Astrocyte (in vitro differentiated cells and primary cell): ENCODE data around the gene CNTNAP2. TPM values are rescaled to one million over a fixed set of nuclear protein-coding genes. Genes with fewer than 3 reads are reported as not detected.

ENCODE experiments used
- DNase-seq: peaks from one replicate; pipeline ENCODE4 v3.0.0-alpha.2; 2010; ENCODE audit warnings: low read depth
- FAIRE-seq: peaks from 2 replicates; lab custom pipeline; 2011; peaks lifted over from hg19 to GRCh38; lab: Jason Lieb, UNC
- H2AFZ ChIP-seq: 2 replicates; pipeline ENCODE4 v1.6.0; 2012; ENCODE audit warnings: low read depth, low read length, inconsistent platforms
- H3K27ac ChIP-seq: 2 replicates; pipeline ENCODE4 v1.5.1; 2011; ENCODE audit warnings: low read depth, low read length, inconsistent platforms
- H3K27me3 ChIP-seq: 2 replicates; pipeline ENCODE4 v1.6.0; 2011; ENCODE audit warnings: low read length, inconsistent platforms; ENCODE audit not compliant: insufficient read depth
- H3K36me3 ChIP-seq: 2 replicates; pipeline ENCODE4 v1.5.1; 2011; ENCODE audit warnings: low read length, inconsistent platforms; ENCODE audit not compliant: insufficient read depth
- H3K4me1 ChIP-seq: 2 replicates; pipeline ENCODE4 v1.5.1; 2011; ENCODE audit warnings: low read length, inconsistent platforms; ENCODE audit not compliant: insufficient read depth
- H3K4me2 ChIP-seq: 2 replicates; pipeline ENCODE4 v1.6.0; 2012; ENCODE audit warnings: low read length, inconsistent platforms
- H3K4me3 ChIP-seq: 2 replicates; pipeline ENCODE4 v1.5.1; 2011; ENCODE audit warnings: low read depth, mild to moderate bottlenecking, low read length, inconsistent platforms; ENCODE audit not compliant: insufficient read depth
- H3K79me2 ChIP-seq: 2 replicates; pipeline ENCODE4 v1.6.0; 2012; ENCODE audit warnings: mild to moderate bottlenecking, low read length, inconsistent platforms; ENCODE audit not compliant: insufficient read depth
- H3K9ac ChIP-seq: 2 replicates; pipeline ENCODE4 v1.6.0; 2012; ENCODE audit warnings: mild to moderate bottlenecking, low read length, inconsistent platforms
- H3K9me3 ChIP-seq: 2 replicates; pipeline ENCODE4 v1.5.1; 2012; ENCODE audit warnings: low read depth, mild to moderate bottlenecking, low read length, inconsistent platforms; ENCODE audit not compliant: insufficient read depth
- H4K20me1 ChIP-seq: 2 replicates; pipeline ENCODE4 v1.6.0; 2012; ENCODE audit warnings: low read length, inconsistent platforms; ENCODE audit not compliant: insufficient read depth
- H3K27ac Mint-ChIP-seq: one replicate; pipeline ENCODE4 v1.8.0; 2021; ENCODE audit warnings: mild to moderate bottlenecking, mixed read lengths; ENCODE audit not compliant: unreplicated experiment
- H3K27me3 Mint-ChIP-seq: one replicate; pipeline ENCODE4 v1.8.0; 2021; ENCODE audit warnings: low read depth, mixed read lengths; ENCODE audit not compliant: unreplicated experiment
- H3K36me3 Mint-ChIP-seq: one replicate; pipeline ENCODE4 v1.8.0; 2021; ENCODE audit warnings: low read depth, mixed read lengths; ENCODE audit not compliant: unreplicated experiment
- H3K4me1 Mint-ChIP-seq: one replicate; pipeline ENCODE4 v1.8.0; 2021; ENCODE audit warnings: low read depth, mixed read lengths; ENCODE audit not compliant: unreplicated experiment
- H3K4me3 Mint-ChIP-seq: one replicate; pipeline ENCODE4 v1.8.0; 2021; ENCODE audit warnings: mild to moderate bottlenecking, moderate library complexity, mixed read lengths; ENCODE audit not compliant: unreplicated experiment
- H3K9me3 Mint-ChIP-seq: one replicate; pipeline ENCODE4 v1.8.0; 2021; ENCODE audit warnings: mild to moderate bottlenecking, mixed read lengths; ENCODE audit not compliant: unreplicated experiment
- EZH2 ChIP-seq: IDR thresholded peaks from 2 replicates; pipeline ENCODE4 v1.6.1; 2012; ENCODE audit warnings: mild to moderate bottlenecking, low read length, inconsistent platforms; ENCODE audit not compliant: insufficient read depth
- total RNA-seq: library from RNA; stranded (reverse); gene quantifications from 2 replicates; pipeline ENCODE4 v1.2.1, GENCODE V29; 2021
- TF ChIP-seq, protein P1 (sequence below): IDR thresholded peaks from 2 replicates; pipeline ENCODE4 v1.5.1; 2011; ENCODE audit warnings: low read depth, mild to moderate bottlenecking, inconsistent platforms, low read length, moderate library complexity; ENCODE audit not compliant: insufficient read depth

Gene CNTNAP2
- total RNA-seq, 1 donor from 2014 or later: 20.0 TPM

DNA sequence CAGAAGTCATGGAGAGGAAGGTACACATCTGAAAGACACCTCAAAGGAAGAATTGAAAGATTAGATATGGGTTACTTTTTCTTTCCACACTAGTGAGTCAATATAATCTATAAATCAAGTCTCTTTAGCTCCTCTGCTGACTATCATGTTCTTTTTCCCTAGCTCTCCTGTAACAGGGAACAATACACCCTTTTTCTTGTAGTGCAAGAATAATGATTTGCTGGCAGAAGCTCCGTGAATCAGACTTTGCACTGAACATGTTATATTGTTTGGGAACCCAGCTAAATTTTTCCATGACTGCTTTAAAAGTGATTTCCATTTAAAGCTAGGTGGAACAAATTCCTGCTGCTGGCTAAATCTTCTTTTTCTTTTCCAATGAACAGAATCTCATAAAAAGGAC, 1717.4 kb downstream of the CNTNAP2 start:
- H3K4me1 Mint-ChIP-seq: no peaks in the 10 kb centered on the region
- Histone ChIP-seq H2AFZ (no peak overlapping the region), H3K9me3 (no peaks in the 10 kb centered on the region), H3K4me2 (no peak overlapping the region), H3K9ac (no peak overlapping the region), H3K27ac (no peak overlapping the region), H3K36me3 (no peaks in the 10 kb centered on the region), H3K4me1 (no peaks in the 10 kb centered on the region), H4K20me1 (no peaks in the 10 kb centered on the region), H3K27me3 (no peaks in the 10 kb centered on the region), H3K4me3 (no peak overlapping the region), H3K79me2 (no peaks in the 10 kb centered on the region)
- FAIRE-seq: no peak
- no peak overlapping the region for H3K4me3 Mint-ChIP-seq
- H3K27me3 Mint-ChIP-seq: no peaks in the 10 kb centered on the region
- no peak overlapping the region for H3K27ac Mint-ChIP-seq
- H3K9me3 Mint-ChIP-seq: peaks cover 17% of the 10 kb centered on the region
- TF ChIP-seq, protein P1, sequence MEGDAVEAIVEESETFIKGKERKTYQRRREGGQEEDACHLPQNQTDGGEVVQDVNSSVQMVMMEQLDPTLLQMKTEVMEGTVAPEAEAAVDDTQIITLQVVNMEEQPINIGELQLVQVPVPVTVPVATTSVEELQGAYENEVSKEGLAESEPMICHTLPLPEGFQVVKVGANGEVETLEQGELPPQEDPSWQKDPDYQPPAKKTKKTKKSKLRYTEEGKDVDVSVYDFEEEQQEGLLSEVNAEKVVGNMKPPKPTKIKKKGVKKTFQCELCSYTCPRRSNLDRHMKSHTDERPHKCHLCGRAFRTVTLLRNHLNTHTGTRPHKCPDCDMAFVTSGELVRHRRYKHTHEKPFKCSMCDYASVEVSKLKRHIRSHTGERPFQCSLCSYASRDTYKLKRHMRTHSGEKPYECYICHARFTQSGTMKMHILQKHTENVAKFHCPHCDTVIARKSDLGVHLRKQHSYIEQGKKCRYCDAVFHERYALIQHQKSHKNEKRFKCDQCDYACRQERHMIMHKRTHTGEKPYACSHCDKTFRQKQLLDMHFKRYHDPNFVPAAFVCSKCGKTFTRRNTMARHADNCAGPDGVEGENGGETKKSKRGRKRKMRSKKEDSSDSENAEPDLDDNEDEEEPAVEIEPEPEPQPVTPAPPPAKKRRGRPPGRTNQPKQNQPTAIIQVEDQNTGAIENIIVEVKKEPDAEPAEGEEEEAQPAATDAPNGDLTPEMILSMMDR: no peak
- no peak for TF ChIP-seq EZH2
- H3K36me3 Mint-ChIP-seq: no peaks in the 10 kb centered on the region
- no peak for DNase-seq

DNA sequence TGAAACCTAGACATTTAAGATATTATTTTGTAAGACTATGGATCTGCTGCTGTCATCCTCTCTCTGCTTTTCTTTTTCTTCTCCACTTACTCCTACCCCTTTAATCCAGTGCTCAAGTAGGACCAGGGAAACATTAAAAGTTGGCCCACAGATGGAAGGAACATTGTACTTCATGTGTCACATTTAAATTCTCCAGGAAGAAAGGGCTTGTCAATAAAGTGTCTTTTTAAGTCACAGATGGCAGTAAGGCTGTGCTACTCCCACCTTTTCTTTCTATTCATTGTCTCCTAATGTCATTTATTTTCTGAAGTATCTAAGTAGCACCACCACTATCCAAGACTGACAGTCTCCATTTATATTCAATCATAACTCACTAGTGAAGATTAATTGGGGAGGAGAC, 1736.2 kb downstream of the CNTNAP2 start:
- H3K9ac ChIP-seq: no peak overlapping the region
- no peak for DNase-seq
- TF ChIP-seq EZH2: no peak
- TF ChIP-seq, protein P1: no peak
- Mint-ChIP-seq H3K27ac (no peak overlapping the region), H3K36me3 (no peaks in the 10 kb centered on the region), H3K9me3 (no peaks in the 10 kb centered on the region), H3K27me3 (no peaks in the 10 kb centered on the region), H3K4me3 (no peak overlapping the region), H3K4me1 (no peaks in the 10 kb centered on the region)
- H3K27me3 ChIP-seq: no peaks in the 10 kb centered on the region
- H3K36me3 ChIP-seq: no peaks in the 10 kb centered on the region
- no peak overlapping the region for H2AFZ ChIP-seq
- no peak for FAIRE-seq
- no peak overlapping the region for H3K4me3 ChIP-seq
- no peaks in the 10 kb centered on the region for H3K79me2 ChIP-seq
- H3K4me2 ChIP-seq: no peak overlapping the region
- peaks cover 5% of the 10 kb centered on the region for H3K9me3 ChIP-seq
- no peaks in the 10 kb centered on the region for H3K4me1 ChIP-seq
- no peak overlapping the region for H3K27ac ChIP-seq
- no peaks in the 10 kb centered on the region for H4K20me1 ChIP-seq

DNA sequence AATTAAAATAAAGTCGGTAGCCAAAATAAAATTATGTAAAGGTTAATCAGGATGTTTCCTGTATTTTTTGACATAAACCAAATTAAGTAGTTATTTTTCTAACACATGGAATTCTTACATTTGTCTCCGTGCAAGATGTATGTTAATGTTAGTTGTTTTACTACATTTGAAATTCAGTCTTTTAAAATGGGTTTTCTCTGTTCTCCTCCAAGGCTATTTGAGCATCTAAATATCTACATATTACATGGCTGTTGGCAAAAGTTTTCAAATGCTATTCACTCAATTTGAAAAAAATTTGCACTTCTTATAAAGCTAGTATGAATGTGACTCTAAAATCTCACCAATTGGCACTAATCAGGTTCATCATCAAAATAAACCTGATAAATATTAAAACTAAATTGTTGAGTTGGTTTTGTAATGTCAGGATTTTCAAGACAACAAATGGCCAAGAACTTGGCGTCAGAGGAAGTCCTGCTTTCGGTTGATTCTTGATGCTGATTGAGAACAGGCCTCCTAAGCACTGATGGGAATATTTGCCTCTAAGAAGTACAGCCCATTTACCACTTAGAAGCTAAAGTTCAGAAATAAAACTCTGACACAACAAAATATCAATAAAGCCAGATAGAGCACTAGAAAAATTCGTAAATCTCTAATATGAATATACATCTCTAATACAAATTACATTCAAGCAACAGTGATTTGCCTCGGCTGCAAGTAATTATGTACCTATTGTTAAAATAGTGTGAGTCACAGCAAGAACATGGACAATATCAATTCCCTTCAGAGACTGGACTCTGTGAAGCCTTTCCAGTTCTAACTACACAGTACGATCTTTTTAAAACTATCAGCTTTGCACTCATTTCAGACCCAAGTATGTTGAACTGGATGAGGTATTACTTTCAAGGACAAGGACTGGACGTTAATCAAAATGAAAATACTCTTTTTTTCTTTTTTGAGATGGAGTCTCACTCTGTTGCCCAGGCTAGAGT, 1740.8 kb downstream of the CNTNAP2 start:
- no peaks in the 10 kb centered on the region for H3K36me3 ChIP-seq
- no peaks in the 10 kb centered on the region for H4K20me1 ChIP-seq
- H3K4me1 ChIP-seq: no peaks in the 10 kb centered on the region
- H3K9ac ChIP-seq: no peak overlapping the region
- TF ChIP-seq, protein P1: no peak
- no peak for TF ChIP-seq EZH2
- no peak overlapping the region for H3K4me3 ChIP-seq
- DNase-seq: no peak
- Mint-ChIP-seq H3K9me3 (peaks cover 4% of the 10 kb centered on the region), H3K4me1 (peaks cover 4% of the 10 kb centered on the region), H3K36me3 (no peaks in the 10 kb centered on the region), H3K4me3 (no peak overlapping the region), H3K27ac (no peak overlapping the region), H3K27me3 (no peaks in the 10 kb centered on the region)
- H3K4me2 ChIP-seq: no peak overlapping the region
- H3K79me2 ChIP-seq: no peaks in the 10 kb centered on the region
- FAIRE-seq: no peak
- no peaks in the 10 kb centered on the region for H3K27me3 ChIP-seq
- H2AFZ ChIP-seq: no peak overlapping the region
- H3K9me3 ChIP-seq: no peaks in the 10 kb centered on the region
- no peak overlapping the region for H3K27ac ChIP-seq
